HepG2 (cell line): Measurements from ENCODE around the gene COX10. TPM values are rescaled to one million over a fixed set of nuclear protein-coding genes. Genes with fewer than 3 reads are reported as not detected.

Source experiments
- ELF4 ChIP-seq: sonication (generic); formaldehyde crosslinking; IDR thresholded peaks from 2 replicates; pipeline ENCODE4 v1.5.0; 2020; ENCODE audit warnings: missing genetic modification reagents, mild to moderate bottlenecking, moderate library complexity, borderline replicate concordance
- ESRRA ChIP-seq: sonication (generic); formaldehyde crosslinking; IDR thresholded peaks from 2 replicates; pipeline ENCODE4 v1.5.1; 2020; ENCODE audit warnings: mild to moderate bottlenecking, low read depth, missing genetic modification reagents
- FOXA1 ChIP-seq, 2 experiments: fragments of 450-650 bp in 1 of 2; sonication (generic) in 1 of 2; formaldehyde crosslinking in 1 of 2; IDR thresholded peaks; 2 replicates each; pipeline versions ENCODE4 v1.4.0 to v1.6.1; 2016 to 2020; ENCODE audit warnings: missing genetic modification reagents in 1 of 2
- LCORL ChIP-seq, 2 experiments: fragments of 450-650 bp in 1 of 2; sonication (generic) in 1 of 2; formaldehyde crosslinking in 1 of 2; IDR thresholded peaks; 2 replicates each; pipeline versions ENCODE4 v1.5.0 to v1.6.1; 2017 to 2020; ENCODE audit warnings: antibody characterized with exemption in 1 of 2, missing genetic modification reagents in 1 of 2
- PHF20 ChIP-seq: sonication (generic); formaldehyde crosslinking; IDR thresholded peaks from 2 replicates; pipeline ENCODE4 v1.5.0; 2020; ENCODE audit warnings: mild to moderate bottlenecking, missing genetic modification reagents
- POGZ ChIP-seq: sonication (generic); formaldehyde crosslinking; IDR thresholded peaks from 2 replicates; pipeline ENCODE4 v1.4.0; 2020; ENCODE audit warnings: mild to moderate bottlenecking, missing genetic modification reagents
- SAP130 ChIP-seq: IDR thresholded peaks from 2 replicates; pipeline ENCODE4 v1.6.1; 2016; ENCODE audit warnings: low read depth
- ZMYM2 ChIP-seq: sonication (generic); formaldehyde crosslinking; IDR thresholded peaks from 2 replicates; pipeline ENCODE4 v1.8.0; 2022; ENCODE audit warnings: mild to moderate bottlenecking, missing genetic modification reagents
- ZNF124 ChIP-seq: sonication (generic); formaldehyde crosslinking; IDR thresholded peaks from 2 replicates; pipeline ENCODE4 v1.4.0; 2020; ENCODE audit warnings: missing genetic modification reagents
- ZNF235 ChIP-seq: sonication (generic); formaldehyde crosslinking; IDR thresholded peaks from 2 replicates; pipeline ENCODE4 v1.8.1; 2023; ENCODE audit warnings: mild to moderate bottlenecking, missing genetic modification reagents, borderline replicate concordance
- ZNF335 ChIP-seq: sonication (generic); formaldehyde crosslinking; IDR thresholded peaks from 2 replicates; pipeline ENCODE4 v1.4.0; 2020; ENCODE audit warnings: missing genetic modification reagents
- ZNF614 ChIP-seq: IDR thresholded peaks from 2 replicates; pipeline ENCODE4 v1.6.1; 2018; ENCODE audit warnings: missing biosample characterization, missing genetic modification reagents, inconsistent platforms, borderline replicate concordance
- polyA plus RNA-seq, 8 experiments: library from polyadenylated mRNA; depleted of rRNA in 3 of 8; stranded (reverse) in 7 of 8; unstranded in 1 of 8; fragments of >200 nt; fragmentation: Illumina TruSeq in 4 of 8; extraction: Trizol in 4 of 8; gene quantifications; 2 replicates each; pipeline versions ENCODE4 v1.2.1 to v1.2.3, GENCODE V29; 2011 to 2016; ENCODE audit warnings: low read depth in 4 of 8, missing spikeins in 1 of 8, mixed read lengths in 1 of 8; ENCODE audit not compliant: insufficient read depth in 1 of 8
- total RNA-seq, 5 experiments: library from RNA; depleted of rRNA; stranded (reverse); fragments of >200 nt; fragmentation: Illumina TruSeq; extraction: Trizol; gene quantifications; 2 replicates each; pipeline ENCODE4 v1.2.3, GENCODE V29; 2016; ENCODE audit warnings: low read depth in 1 of 5
- TF ChIP-seq, protein P1 (sequence below): sonication (generic); formaldehyde crosslinking; IDR thresholded peaks from 2 replicates; pipeline ENCODE4 v1.4.0; 2020; ENCODE audit warnings: missing genetic modification reagents, mild to moderate bottlenecking, borderline replicate concordance
- TF ChIP-seq, protein P2 (sequence below): sonication (generic); formaldehyde crosslinking; IDR thresholded peaks from 2 replicates; pipeline ENCODE4 v1.8.0; 2023; ENCODE audit warnings: mild to moderate bottlenecking, missing genetic modification reagents
- TF ChIP-seq, protein P3 (sequence below): sonication (generic); formaldehyde crosslinking; IDR thresholded peaks from 2 replicates; pipeline ENCODE4 v1.5.1; 2020; ENCODE audit warnings: missing genetic modification reagents, mild to moderate bottlenecking, borderline replicate concordance
- TF ChIP-seq, protein P4 (sequence below): sonication (generic); formaldehyde crosslinking; IDR thresholded peaks from 2 replicates; pipeline ENCODE4 v1.4.0; 2020; ENCODE audit warnings: missing genetic modification reagents, borderline replicate concordance

Gene COX10
- total and polyA plus RNA-seq, 2 of the 13 experiments (the other 11 are each of a cell fraction or from before 2014, with no cell fraction given) = 13.9 to 20.1 TPM

GRCh38 chr17:14052886-14053615 lies 16.3 kb upstream of the COX10 start (continued):
- TF ChIP-seq, protein P1, sequence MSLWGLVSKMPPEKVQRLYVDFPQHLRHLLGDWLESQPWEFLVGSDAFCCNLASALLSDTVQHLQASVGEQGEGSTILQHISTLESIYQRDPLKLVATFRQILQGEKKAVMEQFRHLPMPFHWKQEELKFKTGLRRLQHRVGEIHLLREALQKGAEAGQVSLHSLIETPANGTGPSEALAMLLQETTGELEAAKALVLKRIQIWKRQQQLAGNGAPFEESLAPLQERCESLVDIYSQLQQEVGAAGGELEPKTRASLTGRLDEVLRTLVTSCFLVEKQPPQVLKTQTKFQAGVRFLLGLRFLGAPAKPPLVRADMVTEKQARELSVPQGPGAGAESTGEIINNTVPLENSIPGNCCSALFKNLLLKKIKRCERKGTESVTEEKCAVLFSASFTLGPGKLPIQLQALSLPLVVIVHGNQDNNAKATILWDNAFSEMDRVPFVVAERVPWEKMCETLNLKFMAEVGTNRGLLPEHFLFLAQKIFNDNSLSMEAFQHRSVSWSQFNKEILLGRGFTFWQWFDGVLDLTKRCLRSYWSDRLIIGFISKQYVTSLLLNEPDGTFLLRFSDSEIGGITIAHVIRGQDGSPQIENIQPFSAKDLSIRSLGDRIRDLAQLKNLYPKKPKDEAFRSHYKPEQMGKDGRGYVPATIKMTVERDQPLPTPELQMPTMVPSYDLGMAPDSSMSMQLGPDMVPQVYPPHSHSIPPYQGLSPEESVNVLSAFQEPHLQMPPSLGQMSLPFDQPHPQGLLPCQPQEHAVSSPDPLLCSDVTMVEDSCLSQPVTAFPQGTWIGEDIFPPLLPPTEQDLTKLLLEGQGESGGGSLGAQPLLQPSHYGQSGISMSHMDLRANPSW (CRISPR knock-in tag) = no peak
- TF ChIP-seq SAP130 (CRISPR knock-in tag) (peak; percentile 59), ESRRA (CRISPR knock-in tag) (no peak), PHF20 (CRISPR knock-in tag) (no peak), ELF4 (CRISPR knock-in tag) (no peak), FOXA1 (IDR thresholded peaks at IDR 0.05) (no peak), FOXA1 (CRISPR knock-in tag; IDR thresholded peaks at IDR 0.05) (0 out of 2 replicates have a peak, but pooled peaks have one; percentile 23), ZNF335 (CRISPR knock-in tag) (no peak), POGZ (CRISPR knock-in tag) (peak; percentile 39; the same call in 1 of the 2 replicates), LCORL (IDR thresholded peaks at IDR 0.05) (peak; percentile 51; the same call in 1 of the 2 replicates), LCORL (CRISPR knock-in tag; IDR thresholded peaks at IDR 0.05) (peak; percentile 91), ZNF614 (0 out of 2 replicates have a peak, but pooled peaks have one; percentile 28), ZNF124 (no peak), ZMYM2 (CRISPR knock-in tag) (no peak), ZNF235 (CRISPR knock-in tag) (no peak)
- TF ChIP-seq, protein P2, sequence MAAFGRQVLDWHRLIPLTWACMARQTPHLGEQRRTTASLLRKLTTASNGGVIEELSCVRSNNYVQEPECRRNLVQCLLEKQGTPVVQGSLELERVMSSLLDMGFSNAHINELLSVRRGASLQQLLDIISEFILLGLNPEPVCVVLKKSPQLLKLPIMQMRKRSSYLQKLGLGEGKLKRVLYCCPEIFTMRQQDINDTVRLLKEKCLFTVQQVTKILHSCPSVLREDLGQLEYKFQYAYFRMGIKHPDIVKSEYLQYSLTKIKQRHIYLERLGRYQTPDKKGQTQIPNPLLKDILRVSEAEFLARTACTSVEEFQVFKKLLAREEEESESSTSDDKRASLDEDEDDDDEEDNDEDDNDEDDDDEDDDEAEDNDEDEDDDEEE = no peak
- TF ChIP-seq, protein P3, sequence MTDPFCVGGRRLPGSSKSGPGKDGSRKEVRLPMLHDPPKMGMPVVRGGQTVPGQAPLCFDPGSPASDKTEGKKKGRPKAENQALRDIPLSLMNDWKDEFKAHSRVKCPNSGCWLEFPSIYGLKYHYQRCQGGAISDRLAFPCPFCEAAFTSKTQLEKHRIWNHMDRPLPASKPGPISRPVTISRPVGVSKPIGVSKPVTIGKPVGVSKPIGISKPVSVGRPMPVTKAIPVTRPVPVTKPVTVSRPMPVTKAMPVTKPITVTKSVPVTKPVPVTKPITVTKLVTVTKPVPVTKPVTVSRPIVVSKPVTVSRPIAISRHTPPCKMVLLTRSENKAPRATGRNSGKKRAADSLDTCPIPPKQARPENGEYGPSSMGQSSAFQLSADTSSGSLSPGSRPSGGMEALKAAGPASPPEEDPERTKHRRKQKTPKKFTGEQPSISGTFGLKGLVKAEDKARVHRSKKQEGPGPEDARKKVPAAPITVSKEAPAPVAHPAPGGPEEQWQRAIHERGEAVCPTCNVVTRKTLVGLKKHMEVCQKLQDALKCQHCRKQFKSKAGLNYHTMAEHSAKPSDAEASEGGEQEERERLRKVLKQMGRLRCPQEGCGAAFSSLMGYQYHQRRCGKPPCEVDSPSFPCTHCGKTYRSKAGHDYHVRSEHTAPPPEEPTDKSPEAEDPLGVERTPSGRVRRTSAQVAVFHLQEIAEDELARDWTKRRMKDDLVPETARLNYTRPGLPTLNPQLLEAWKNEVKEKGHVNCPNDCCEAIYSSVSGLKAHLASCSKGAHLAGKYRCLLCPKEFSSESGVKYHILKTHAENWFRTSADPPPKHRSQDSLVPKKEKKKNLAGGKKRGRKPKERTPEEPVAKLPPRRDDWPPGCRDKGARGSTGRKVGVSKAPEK (CRISPR knock-in tag) = no peak
- TF ChIP-seq, protein P4, sequence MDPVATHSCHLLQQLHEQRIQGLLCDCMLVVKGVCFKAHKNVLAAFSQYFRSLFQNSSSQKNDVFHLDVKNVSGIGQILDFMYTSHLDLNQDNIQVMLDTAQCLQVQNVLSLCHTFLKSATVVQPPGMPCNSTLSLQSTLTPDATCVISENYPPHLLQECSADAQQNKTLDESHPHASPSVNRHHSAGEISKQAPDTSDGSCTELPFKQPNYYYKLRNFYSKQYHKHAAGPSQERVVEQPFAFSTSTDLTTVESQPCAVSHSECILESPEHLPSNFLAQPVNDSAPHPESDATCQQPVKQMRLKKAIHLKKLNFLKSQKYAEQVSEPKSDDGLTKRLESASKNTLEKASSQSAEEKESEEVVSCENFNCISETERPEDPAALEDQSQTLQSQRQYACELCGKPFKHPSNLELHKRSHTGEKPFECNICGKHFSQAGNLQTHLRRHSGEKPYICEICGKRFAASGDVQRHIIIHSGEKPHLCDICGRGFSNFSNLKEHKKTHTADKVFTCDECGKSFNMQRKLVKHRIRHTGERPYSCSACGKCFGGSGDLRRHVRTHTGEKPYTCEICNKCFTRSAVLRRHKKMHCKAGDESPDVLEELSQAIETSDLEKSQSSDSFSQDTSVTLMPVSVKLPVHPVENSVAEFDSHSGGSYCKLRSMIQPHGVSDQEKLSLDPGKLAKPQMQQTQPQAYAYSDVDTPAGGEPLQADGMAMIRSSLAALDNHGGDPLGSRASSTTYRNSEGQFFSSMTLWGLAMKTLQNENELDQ (CRISPR knock-in tag) = no peak
